Stimulated activated CD8-positive, alpha-beta memory T cell treated with anti-CD3 and anti-CD28 coated beads, Interleukin-12 subunit alpha, Interleukin-12 subunit beta, amount 100 ng/mL, for 1 hour (primary cell): ENCODE data around the gene C20orf204.

Experiments
- DNase-seq: peaks from one replicate; pipeline ENCODE4 v3.0.0-alpha.2; 2020; ENCODE audit warnings: low read depth

C20orf204 gene

DNA sequence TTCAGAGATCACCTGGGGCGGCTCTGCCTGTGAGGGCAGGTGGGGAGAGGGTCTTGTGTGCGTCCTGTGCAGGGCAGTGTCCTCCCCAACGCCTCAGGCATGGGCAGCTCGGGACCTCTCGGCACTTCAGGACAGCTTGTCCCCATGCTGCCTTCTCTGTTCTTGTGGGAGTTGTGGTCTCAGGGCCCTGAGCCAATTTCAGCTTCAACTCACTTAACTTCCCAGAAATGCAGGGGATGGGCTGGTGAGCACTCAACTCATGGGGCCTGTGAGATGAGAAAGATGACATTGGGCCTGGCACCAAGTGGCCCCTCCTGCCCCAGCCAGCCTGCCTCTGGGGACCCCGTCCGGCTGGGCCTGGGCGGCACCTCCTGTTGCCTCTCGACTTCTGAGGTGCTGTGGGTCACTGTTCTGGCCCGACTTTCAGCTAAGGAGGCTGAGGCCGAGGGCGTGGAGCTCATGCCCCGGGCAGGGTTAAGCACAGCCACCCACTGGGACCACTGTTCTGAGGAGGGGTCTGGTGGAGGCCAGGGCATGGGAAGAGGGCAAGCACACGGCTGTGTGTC, 36.6 kb downstream of the C20orf204 start:
- no peak for DNase-seq

DNA sequence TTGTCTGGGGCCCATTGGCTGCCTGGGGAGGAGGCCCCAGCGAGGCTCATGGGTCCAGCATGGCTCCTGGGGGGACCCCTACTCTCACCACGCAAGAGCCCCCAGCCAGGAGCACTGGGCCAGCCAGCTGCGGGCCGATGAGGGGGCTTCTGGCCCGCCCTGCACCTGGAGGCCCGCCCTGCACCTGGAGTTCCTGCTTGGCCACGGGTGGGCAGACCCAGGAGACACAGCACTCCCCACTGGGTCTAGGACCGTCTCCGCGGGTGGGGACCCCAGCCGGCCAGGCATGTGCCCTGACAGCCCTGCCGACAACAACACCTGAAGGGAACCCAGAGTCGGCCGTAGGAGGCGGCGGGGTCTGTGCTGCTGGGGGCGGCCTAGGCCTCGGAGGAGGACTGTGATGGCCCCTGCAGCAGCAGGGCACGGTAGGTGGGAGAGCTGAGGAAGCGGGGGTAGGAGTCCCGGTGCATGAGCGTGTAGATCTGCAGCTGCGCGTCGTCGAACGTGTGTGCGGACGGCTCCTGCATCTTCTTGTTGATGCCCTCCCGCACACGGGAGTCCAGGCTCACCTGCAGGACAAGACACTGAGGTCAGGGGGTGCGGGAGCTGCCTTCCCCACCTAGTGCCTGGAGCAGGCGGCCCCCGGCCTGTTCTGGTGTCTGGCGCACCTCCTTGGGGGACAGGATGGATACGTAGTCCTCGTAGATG, 37.6 kb downstream of the C20orf204 start:
- no peak for DNase-seq

DNA sequence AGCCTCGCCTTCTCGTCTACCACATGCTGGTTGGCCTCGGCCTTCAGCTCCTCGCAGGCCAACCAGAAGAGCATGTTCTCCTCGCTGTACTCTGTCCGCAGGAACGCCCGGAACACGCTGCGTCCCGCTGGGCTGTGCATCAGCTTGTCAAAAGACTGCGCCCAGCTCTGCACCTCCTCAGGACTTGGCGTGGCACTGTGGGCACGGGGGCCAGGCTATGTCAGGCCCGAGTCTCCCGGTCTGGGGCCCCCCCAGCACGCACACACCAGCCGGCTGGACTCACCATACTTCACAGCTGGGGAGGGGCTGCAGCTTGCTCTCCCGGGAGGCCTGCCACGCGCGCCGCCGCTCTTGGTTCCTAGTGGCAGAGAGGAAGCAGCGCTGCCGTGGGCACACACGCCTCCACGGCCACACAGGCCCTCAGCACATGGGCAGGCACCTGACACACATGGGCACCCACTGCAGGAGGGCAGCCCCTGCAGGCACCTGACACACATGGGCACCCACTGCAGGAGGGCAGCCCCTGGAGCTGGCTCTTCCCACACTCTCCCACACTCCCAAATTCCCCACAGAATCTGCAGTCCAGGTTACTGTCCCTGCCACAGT, 38.3 kb downstream of the C20orf204 start:
- DNase-seq = no peak

DNA sequence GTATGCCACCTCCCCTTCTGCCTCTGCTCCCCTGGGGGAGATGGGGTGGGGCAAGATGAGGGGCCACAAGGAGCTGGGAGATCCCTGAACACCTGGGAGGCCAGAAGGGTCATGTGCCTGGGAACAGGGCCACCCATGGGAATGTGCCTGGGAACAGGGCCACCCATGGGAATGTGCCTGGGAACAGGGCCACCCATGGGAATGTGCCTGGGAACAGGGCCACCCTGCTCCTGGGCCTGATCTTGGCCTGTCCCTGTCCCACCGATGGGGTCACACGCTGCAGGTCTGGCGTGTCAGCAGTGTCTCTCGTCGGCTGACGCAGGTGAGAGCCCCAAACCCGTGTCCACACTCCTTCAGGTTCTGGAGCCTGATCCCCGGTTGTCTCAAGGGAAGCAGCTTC, 39.0 kb downstream of the C20orf204 start:
- DNase-seq = no peak

DNA sequence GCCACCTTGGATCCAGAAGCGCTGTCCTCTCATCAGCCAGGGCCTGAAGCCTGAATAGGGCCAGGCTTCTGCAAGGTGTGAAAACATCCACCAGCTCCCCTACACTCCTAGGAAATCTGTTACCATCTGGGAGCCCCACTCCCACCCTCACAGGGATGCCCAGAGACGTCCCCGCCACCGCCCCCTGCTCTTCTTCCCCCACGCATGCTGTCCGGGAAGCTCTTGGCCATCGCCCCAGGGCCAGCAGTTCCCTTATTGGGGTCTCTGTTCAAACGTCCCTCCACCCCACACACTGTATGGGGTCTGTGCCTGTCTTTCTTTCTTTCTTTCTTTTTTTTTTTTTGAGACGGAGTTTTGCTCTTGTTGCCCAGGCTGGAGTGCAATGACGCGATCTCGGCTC, 39.6 kb downstream of the C20orf204 start:
- DNase-seq = no peak

DNA sequence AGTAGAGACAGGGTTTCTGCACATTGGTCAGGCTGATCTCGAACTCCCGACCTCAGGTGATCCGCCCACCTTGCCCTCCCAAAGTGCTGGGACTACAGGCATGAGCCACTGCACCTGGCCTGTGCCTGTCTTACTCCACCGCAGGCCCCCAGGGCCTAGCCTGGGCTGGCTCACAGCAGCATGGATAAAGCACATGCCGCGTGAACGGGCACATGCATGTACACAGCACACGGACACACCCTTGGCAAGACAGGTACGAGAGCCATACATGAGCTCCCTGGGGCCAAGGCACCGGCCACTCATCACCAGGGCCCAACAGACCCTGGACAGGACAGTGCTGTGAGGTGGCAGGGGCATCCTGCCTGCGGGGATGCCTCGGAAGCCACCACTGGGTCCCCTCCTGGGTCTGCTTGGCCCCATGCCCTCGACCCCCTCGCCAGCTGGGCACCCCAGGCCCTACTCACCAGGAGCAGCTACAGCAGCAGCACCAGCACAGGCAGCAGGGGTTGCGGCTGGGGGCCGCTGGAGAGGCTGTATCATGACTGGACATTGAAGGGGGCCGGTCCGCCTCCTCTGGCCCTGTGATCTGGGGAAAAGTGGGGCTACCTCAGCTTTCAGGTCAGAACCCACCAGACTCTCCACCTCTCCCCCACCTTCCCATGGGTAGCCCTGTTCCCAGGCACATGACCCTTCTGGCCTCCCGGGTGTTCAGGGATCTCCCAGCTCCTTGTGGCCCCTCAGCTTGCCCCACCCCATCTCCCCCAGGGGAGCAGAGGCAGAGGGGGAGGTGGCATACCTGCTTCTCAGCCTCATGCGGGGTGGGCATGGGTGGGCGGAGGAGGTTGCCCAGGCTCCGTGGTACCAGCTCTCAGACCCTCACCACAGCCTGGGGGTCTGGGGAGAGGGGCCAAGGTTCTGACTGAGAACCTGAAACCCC, 40.3 kb downstream of the C20orf204 start:
- no peak for DNase-seq

DNA sequence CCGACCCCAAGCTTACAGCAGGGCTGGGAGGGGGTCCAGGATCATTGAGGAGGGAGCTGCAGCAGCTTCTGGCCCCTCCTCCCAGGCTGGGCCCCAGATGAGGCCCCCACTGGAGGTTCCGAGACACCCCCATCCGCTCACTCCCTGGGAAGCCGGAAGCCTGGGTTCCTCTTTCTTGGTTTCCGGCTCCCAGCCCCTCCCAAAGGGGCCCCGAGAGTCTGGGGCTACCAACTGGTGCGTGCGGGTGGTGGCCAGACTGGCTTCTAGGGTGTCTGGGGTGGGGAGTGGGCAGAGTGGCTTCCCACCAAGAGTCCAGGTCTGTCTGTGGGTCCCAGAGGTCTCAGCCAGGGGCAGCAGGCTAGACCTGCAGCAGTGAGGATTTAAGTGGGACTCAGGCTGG, 41.1 kb downstream of the C20orf204 start:
- no peak for DNase-seq

DNA sequence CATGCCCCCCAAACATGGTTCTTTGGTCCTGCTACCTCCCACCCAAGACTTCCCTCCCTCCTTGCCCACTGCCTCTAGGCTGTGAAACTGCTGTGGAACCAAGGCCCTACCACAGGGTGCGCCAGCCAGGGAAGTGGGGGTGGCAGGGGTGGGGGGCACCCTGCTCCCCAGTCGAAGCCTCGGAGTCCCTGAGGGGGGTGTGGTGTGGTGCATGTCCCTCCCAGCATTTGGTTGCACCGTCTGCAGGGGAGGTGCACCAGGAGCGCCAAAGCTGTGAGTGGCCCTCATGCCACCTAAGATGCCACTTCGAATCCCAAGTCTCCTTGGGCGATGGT, 41.5 kb downstream of the C20orf204 start:
- DNase-seq = no peak

DNA sequence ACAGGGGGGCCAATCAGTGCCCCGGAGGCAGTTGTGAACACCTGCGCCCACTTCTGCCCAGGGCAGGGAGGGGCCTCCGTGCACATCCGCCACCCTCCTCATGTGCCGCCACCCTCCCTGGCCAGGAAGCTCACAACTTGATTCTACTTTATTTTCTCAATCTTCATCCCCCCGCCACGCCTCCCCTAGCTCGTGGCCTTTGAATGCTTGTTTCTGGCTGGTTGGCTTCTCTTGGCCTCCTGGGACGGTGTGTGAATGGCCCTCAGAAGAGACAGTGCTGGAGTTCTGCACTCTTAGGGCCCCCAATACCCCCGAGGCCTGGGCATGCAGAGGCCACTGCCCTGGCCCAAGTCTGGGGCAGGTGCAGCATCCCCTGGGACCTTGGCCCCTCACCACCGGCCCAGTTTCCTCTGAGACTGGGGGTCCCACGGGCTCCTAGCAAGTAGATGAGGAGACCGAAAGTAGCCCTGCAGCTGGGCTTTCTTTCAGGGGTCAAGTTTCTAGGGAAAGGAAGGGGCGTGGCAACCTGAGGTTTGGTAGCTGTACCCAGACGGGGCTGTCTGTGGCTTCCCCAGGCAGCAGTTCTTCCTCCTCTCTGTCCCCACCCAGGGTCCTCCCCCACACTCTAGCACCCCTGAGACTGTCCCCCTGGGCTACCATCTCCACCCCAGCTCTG, 42.0 kb downstream of the C20orf204 start:
- DNase-seq = peak; percentile 42

DNA sequence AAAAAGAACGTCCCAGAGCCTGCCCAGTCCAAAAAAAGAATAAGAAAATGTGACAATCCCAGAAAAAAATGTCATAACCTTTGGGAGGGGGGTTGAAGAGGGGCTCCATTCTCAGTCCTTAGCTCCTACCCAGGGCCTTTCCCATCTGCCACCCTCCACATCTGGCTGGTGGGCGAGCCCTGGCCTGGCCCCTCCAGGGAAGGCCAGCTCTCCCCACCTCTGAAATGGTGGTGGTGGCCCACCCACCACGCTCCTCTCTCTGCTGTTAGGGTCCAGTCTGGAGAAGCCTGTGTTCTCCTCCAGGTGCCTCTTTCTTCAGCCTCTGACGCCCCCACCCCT, 42.9 kb downstream of the C20orf204 start:
- DNase-seq = no peak

DNA sequence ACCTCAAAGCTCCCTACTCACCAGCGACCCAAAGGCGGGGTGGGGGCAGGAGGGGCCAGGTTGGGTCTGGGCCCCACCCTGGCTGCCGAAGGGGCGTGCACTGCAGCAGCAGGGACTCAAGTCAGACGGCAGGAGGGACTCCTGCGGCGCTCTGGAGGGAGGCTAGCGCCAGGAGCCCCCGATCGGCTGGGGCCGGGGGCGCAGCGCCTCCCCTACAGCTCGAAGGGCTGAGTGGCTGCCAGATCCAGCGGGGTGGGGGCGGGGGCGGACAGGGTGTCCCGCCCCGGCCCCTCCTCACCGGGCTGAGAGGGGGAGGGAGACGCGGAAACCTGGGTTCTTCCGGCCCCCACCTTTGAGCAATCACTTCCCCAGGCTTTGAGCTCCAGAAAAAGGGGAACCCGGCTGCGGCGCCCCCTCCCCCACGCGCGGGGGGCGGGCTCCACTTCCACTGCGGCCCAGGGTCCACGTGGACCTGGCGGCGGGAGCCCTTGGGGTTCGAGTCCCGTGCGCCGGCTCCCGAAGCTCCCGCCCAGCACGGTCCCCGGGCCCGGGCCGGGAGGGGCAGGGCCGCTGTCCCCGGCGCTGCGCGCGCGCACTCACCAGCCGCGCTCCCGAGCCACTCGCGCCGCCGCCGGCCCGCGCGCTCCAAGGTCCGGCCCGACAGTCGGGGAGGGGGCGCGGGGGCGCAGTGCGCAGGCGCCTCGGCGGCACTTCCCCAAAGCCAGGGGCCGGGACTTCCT, 43.5 kb downstream of the C20orf204 start, which contains the start of gene RGS19:
Gene RGS19, minus strand, starts transcription at position 246 of the 740 bp plus-strand sequence. CDS start 2,632 bp downstream, outside the sequence.
- peak; percentile 38 for DNase-seq

DNA sequence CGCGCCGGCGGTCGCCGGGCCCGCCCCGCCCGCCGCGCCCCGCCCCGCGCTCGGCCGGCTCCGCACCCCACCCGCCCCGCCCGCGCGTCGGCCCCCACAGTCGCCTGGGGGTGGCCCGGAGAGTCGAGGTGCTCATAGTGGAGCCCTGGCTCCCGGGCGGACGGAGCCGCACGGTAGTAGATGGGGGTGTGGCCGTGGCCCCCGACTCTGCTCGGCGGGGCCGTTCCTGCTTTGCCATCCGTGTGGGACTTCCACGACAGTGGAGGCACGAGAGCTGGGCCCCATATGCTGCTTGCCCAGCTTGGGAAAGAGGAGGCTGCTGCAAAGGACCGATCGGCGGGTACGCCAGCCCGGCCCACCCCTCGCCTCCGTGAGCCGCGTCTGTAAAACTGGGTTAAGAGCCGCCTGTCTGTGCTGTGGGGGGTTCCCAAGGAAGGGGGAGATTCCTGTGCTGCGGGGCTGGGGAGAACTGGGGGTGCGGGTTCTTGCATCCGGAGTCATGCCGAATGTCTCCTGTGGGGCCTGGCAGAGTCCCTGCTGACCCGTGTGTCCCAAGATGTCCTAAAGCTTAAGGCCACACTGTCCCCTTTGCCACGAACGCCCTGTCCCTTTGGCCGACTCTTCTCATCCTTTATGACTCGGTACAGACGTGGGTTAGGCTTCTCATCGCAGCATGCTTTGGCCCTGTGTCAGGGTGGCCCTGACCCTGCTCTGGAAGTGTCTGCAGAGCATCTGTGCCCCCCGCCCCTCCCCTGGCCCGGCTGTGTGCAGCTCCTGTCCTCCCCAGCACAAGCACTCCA, 44.2 kb downstream of the C20orf204 start, which contains the start of gene OPRL1:
Gene OPRL1, plus strand, starts transcription at position 70 of the 800 bp plus-strand sequence. CDS start 12,639 bp downstream, outside the sequence.
- DNase-seq = no peak

DNA sequence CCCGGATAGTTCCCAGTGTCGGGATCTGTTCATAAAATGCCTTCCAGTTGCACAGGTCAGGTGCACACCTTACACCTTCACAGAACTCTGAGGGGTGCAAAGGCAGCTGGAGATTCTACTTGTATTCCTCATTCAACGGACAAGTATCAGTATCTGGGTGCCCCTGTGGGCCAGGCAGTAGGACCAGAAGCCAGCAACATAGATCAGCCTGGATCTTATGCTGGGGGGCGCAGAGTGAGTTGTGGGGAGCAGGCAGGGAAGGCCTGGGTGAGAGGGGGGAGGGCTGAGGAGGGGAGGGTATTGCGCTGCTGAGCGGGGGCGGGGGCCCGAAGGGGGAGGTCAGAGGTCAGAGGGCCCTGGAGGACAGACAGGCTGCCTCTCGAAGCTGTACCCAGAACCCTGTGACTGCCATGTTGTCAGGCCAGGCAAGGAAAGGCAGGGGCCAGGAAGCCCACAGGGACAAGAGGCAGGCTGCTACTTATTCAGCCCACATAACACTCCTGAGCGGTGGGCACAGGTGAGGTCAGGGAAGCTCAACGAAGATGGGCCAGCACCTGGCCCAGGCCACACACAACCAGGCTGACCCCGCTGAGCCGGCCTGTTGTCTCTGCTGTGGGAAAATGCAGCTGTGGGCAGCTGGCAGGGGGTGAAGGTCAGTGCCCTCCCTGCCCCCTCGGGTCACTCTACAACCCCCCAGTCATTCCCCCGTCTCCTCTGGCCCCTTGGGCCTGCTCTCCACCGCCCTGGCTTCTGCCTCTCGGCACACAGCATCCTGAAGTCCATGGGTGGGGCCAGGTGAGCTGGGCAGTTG, 45.0 kb downstream of the C20orf204 start:
- no peak for DNase-seq

DNA sequence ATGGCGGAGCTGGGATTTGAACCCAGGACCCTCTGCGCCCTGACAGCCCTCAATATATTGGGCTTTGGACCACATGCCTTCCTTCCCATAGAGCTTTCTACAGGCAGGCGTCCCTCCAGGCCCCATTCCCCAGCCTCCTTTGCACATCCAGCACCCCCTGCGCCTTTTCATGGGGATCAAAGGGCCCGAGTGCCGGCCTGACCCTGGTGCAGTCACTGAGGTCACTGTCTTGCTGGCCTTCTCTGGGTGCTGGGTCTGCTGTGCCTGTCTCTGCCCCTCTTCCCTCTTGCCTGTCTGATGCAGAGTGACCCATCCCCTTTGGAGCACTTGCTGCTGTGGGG, 45.6 kb downstream of the C20orf204 start:
- no peak for DNase-seq

DNA sequence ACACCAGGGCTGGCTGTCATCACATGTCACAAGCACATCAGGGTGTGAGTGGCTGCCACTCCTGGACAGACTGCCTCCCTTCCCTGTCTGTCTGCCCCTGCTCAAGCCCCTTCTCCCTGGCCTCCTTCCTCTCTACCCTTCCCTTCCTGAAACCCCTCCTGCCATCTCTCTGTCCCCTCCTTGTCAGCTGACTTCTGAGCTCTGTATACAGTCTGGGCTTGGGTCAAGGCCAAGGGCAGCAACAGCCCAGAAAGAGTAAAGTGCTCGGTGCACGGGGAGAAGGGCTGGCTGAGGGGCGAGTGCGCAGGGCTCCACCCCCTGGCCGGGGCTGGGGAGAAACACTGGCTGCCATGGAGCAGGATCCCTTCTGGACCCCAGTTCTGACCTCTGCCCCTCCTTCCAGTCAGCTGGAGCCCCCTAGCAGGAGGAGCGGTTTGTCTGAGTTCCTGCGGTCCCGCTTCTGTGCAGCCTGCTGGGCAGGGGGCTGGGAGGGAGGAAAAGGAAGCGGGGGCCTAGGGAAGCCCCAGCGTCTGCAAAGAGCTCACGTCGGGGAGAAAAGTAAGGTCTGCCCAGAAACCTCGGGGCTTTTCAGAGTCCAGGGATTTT, 46.2 kb downstream of the C20orf204 start:
- no peak for DNase-seq

DNA sequence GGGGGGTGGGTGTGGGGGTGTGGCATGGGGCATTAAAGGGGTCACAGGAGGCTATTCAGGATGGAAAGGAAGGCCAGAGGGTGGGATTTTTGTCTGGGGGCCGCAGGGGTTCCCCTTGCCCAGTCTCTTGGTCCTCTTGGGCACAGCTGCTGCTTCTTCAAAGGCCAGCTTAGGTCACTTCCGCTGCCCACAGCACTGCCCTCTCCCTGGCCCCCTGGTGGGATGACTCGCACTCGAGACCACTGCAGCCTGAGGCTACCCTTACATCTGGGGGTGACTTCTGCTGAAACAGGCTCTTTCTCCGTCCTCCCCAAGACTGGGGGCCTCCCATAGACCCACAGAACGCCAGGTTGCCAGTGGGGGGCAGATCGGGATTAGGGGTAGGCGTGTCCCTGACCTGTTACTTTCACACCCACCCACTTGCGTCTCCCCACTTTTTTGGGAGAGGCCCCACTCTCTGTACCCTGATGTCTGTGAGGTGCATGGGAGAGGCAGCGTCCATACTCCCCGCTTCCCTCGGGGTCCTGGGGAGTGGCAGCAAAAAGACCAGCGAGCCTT, 46.9 kb downstream of the C20orf204 start:
- no peak for DNase-seq

DNA sequence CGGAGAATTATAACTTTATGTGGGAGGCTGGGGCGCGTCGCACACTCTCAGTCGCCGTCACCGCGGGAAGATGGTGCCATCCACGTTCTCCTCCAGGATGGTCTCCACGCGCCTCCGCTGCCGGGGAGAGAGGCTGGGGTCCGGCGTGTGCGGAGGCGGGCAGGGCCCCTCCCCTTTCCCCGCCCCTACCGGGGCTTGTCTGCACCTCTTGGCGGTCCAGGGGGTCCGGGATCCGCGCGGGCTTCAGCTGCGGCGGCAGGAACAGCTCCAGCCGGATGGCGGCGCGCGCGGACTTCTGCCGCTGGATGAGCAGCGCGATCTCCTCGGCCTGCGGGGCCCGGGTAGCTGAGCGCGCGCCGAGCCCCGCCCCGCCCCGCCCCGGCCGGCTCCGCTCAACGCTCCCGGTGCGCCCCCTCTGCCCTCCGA, 47.4 kb downstream of the C20orf204 start:
- peak; percentile 35 for DNase-seq

DNA sequence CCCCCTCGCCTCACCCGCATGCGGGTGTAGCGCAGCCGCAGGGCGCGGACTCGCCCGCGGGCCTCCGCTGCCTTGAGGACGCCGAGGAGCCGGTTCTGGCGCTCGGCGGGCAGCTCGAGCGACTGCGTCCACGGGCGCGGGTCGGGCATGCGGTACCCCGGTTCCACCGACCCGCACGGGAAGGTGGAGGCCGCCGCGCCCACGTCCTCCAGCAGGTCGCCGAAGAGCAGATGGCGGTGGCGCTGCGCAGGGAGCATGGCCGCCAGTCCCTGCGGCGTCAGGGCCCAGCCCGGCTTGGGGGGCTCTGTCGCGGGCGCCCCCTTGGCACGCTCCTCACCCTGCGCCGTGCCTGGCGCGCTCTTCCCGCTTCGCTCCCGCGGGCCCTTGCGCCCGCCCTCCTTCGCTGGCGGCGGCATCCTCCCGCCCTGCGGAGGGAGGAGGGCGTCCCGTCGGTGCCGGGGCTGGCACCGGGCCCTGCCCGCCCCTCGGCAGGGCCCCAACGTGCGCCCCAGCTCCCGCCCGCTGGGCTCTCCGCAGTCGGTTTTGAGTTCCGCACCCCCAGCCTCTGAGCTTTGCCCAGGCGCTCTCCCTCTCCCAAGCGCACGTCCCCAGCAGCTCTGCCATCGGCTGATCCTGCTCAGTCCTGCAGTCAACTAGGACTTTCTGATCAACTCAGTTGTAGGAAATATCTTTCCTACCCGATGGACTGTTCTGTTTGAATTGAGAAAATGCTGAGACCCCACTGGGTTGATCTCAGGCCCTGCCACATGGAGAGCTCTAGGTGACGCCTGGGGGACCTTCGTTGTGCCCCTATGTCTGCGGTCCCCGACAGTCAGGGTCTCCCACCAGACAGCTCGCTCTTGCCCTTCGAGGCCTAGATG, 48.1 kb downstream of the C20orf204 start, which contains the start of gene LKAAEAR1:
Gene LKAAEAR1, minus strand, starts transcription at position 595 of the 881 bp plus-strand sequence. Its CDS starts 179 bp downstream, at position 416.
- no peak for DNase-seq
